Embryonic facial prominence (tissue), 1 donor: ENCODE data around the gene PECR.
"Not testable (repeated sequence)": the region's sequence is repeated elsewhere in the genome, so short reads cannot be mapped to it uniquely, and the experiment has no call there.

Experiments
- DNase-seq: peaks from one replicate; pipeline ENCODE4 v3.0.0-alpha.2; 2016; ENCODE audit errors: extremely low spot score

PECR gene

GRCh38 chr2:216029416-216030129 lies 52.0 kb downstream of the PECR start:
- no peak for DNase-seq

GRCh38 chr2:216024779-216025336 lies 56.8 kb downstream of the PECR start:
- no peak for DNase-seq

GRCh38 chr2:216023055-216023648 lies 58.5 kb downstream of the PECR start:
- no peak for DNase-seq

GRCh38 chr2:216021768-216022565 lies 59.6 kb downstream of the PECR start:
- DNase-seq: no peak

GRCh38 chr2:216018709-216019108 lies 62.9 kb downstream of the PECR start:
- no peak for DNase-seq

GRCh38 chr2:216017365-216017764 lies 64.2 kb downstream of the PECR start:
- no peak for DNase-seq

- no peak for DNase-seq
Measured at GRCh38 chr2:216016581-216016980, 65.0 kb downstream of the PECR start.

- DNase-seq: no peak
Measured at GRCh38 chr2:216015722-216016464, 65.7 kb downstream of the PECR start.

- no peak for DNase-seq
Measured at GRCh38 chr2:216014986-216015385, 66.6 kb downstream of the PECR start.

- no peak for DNase-seq
Measured at GRCh38 chr2:216014006-216014405, 67.6 kb downstream of the PECR start.

GRCh38 chr2:216013080-216013909 lies 68.3 kb downstream of the PECR start, which contains the start of gene MREG:
MREG (minus strand) TSS chr2:216013551; CDS start chr2:216013327, 224 bp downstream.
- peak; percentile 72 for DNase-seq

- no peak for DNase-seq
Measured at GRCh38 chr2:216012830-216013079, 68.9 kb downstream of the PECR start.

GRCh38 chr2:216012133-216012829 lies 69.3 kb downstream of the PECR start:
- DNase-seq: no peak

- not testable (repeated sequence) for DNase-seq
Measured at GRCh38 chr2:216009215-216009614, 72.4 kb downstream of the PECR start.

GRCh38 chr2:216008387-216008786 lies 73.2 kb downstream of the PECR start:
- no peak for DNase-seq

GRCh38 chr2:216006164-216006663 lies 75.4 kb downstream of the PECR start:
- no peak for DNase-seq

GRCh38 chr2:216004697-216005283 lies 76.8 kb downstream of the PECR start:
- no peak for DNase-seq

- DNase-seq: no peak
Measured at GRCh38 chr2:216003876-216004696, 77.5 kb downstream of the PECR start.

- no peak for DNase-seq
Measured at GRCh38 chr2:216002693-216003092, 78.9 kb downstream of the PECR start.
